COR-L47 (cell line): ENCODE measurements around the gene DIP2C.

Experiments
- DNase-seq: peaks from one replicate; lab custom pipeline; 2025; lab: John Stamatoyannopoulos, UW

Gene DIP2C

DNA sequence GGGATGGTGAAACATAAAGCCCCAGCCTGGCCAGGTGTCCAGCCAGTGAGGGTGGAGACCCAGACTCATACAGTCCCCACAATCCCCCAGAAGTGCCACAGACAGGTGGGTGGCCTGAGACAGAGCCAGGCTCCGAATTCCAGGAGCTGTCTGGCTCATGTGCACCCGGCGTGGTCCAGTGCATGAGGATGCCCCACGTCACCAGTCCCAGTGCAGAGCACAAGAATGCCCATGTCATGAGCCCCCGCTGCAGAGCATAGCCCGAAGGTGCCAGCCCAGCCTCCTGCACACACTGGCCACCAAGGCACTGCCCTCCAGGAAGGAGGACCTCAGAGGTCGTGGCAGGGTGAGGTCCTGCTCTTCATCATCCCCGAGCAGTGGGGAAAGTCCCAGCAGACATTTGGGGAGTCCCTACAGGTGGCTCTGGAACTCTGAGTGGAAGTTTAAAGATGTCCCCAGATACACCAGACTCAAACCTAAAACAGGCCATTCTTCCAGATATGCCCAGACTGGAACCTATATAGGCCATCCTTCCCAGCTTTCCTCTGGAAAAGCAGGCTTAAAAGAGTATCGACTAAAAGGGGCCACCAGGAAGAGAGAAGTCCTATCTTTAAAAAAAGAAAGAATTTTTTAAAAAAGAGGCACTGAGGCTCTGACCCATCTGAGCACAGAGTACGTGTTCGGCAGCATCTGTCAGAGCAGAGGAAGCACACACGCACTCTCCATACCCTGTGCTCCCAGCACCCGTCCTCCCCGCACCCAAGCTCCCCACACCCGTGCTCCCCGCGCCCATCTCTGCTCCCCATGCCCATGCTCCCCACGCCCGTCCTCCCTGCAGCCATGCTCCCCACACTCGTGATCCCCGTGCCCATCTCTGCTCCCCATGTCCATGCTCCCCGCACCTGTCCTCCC is 11.5 kb downstream of the DIP2C start:
- DNase-seq, result no peak

- no peak for DNase-seq
Observed at GRCh38 chr10:677038-677437, 12.4 kb downstream of the DIP2C start.

GRCh38 chr10:676178-676577 is 13.3 kb downstream of the DIP2C start:
- no peak for DNase-seq

DNA sequence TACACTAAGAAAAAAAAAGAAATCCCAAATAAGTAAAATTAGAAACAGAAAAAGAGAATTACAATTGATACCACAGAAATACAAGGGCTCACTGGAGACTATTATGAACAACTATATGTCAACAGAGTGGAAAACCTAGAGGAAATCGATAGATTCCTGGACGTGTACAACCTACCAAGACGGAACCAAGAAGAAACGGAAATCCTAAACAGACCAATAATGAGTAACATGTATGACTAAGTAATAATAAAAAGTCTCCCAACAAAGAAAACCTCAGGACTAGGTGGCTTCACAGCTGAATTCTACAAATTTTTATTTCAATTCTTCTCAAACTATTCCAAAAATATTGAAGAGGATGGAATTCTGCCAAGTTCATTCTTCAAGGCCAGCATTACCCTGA is 13.9 kb downstream of the DIP2C start:
- DNase-seq, result no peak

DNA sequence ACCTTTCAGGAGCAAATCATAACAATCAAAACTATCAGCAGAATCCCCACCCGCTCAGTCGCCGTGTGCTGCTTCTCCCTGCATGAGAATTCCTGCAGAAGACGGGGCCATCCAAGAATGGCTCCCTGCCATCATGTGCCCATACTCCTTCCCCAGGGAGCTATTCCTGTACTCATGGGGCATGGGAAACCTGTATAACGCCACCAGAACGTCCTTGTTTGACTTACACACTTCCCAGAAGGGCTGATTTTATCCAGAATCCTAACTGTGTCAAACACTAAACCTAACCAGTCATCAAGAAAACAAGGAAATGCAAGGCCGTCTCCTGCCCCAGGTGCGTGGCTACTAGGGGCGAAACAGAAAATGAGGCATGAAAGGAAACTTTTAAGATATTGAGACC is 16.0 kb downstream of the DIP2C start:
- no peak for DNase-seq

DNA sequence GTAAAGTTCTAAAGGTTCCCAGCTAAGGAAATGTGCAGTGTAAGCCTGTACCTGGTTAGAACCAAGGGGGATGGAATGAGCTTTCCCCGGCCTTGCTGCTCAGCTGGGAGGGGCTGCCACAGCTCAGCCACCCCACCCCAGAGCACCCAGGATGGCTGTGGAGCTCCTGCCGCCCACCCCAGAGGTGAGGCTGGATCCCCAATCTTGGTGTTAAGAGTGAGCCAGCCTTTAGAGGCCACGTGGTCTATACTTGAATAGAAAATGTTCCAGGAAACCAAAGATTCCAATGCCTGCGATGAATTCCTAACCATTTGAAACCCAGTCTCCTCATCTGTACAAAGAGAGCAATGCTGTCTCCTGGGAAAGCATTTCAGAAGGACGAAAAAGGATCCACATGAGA is 16.5 kb downstream of the DIP2C start:
- DNase-seq, result no peak

DNA sequence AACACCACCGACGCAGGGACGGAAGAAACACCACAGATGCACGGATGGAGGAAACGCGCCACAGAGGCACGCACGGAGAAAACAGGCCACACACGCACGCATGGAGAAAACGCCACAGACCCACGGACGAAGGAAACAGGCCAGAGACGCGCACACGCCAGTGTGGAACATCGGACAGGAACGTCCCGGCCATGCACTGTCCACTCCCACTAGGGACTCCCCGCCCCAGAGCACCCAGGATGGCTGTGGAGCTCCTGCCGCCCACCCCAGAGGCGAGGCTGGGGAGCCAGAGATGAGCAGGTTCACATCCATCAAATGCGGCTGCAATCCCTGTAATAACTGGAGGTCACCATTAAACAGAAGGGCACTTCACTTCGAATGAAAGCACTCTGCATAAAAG is 17.3 kb downstream of the DIP2C start:
- DNase-seq, result no peak

DNA sequence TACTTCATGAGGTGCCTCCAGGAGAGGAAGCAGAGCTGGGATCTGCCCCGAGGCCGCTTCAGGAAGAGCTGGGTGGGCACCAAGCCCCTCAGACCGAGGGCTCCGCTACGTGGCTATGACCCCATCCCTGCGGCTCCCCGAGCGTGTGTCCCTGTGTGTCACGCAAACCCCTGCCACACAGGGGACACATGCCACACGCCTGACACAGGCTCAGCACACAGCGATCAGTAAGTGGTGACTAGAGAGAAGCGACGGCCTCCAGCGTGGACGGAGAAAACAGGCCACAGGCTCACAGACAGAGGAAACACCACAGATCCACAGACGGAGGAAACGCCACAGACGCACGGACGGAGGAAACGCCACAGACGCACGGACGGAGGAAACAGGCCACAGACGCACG is 18.5 kb downstream of the DIP2C start:
- DNase-seq, result no peak

GRCh38 chr10:670038-670437 is 19.4 kb downstream of the DIP2C start:
- no peak for DNase-seq

DNA sequence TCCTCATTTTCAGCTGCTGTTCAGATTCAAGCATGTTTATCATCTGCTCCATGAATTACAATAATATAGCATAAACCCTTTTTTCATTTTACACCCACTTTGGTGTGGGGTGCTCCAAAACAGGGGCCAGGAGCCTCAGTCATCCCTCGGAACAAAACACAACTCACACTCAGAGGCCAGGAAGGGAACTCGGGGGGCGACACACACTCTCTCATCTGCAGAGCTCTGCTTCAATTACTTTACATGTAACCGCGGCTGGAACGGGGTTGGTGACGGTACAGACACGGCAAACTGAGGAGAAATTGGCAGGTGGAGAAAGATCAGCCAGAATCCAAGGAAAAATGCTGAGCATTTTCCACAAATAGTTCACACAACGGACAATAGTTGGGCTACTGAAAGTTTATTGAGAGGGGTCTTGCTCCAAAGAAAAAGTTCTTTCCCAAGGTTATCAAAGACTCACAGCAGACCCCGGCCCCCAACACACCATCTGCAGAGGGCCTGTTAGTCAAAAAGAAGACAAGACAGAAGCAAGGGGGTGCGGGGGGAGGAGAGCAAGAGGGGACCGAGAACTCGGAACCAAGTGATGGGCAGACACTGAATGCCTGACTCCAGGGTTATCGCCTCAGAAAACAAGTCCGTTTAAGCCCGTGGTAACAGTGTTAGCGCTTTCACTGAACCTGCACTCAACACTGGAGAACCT is 20.5 kb downstream of the DIP2C start:
- DNase-seq, result no peak

GRCh38 chr10:667602-668143 is 21.8 kb downstream of the DIP2C start:
- no peak for DNase-seq

DNA sequence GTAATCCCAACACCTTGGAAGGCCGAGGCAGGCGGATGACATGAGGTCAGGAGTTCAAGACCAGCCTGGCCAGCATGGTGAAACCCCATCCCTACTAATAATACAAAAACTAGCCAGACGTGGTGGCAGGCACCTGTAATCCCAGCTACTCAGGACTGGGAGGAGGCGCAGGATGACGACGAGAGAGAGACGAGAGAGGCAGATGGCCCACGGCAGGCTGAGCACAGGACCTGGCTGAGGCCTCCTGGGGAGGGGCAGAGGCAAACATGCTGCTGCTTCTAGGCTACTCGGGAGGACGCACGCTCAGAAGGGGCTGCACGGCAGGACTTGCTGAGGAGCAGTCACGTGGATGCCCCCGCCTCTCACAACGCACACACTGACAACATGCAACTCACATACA is 22.4 kb downstream of the DIP2C start:
- no peak for DNase-seq

- no peak for DNase-seq
Observed at GRCh38 chr10:666237-667012, 23.0 kb downstream of the DIP2C start.

DNA sequence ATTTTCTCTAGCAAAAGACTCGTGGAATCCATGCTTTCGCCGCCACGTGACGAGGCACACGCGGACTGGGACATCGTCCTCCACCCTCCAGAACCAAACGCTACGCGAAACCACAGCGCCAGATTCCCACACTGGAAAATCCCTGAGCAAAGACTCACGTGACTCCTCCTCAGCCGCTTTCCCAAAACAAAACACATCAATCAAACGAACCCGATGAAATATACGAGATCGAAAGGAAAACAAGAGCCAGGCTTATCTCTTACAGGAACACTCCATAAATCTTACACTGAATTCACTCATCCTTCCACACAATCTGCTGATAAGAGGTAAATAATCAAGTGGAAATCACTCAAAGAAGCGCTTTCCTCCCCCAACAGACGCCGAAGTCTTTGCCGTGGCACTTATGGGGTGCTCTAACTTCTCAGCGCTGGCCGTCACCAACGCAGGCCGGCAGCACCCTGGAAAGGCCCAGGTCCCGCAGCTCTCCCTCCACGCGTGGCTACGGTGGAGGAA is 23.8 kb downstream of the DIP2C start:
- DNase-seq, result no peak

DNA sequence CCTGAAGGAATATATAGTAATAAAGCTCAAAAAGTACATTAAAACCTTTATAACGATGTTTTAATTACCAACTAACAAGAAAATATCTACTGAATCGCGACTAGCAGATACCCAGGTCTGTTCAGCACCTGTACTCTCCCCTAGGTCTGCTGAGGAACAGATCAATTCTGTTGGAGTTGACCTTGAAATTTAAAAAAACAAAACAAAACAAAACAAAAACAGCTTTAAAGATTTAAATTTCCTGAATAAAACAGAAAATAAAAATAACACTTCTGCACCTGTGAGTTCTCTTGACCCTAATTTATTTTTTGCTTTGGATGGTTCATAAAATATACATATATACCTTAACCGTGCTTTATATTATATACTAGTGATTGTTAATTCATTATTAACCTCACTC is 24.6 kb downstream of the DIP2C start:
- DNase-seq, result no peak

DNA sequence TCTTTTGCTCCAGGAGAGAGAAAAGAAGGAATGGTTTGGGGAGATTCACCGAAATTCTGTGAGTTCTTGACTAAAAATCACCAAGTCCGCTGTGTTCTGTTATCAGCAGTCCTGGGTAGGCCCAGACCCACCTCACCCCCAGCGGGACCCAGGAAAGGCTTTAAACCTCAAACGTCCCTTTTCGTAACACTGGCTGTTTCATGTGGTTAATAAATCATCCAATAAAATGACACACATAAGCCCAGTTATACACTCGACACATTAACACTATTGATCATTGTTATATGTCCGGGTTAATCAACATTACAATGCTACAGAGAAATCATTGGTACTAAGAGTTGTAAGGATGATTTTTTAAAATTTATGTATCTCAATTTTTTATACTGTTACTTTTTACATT is 25.2 kb downstream of the DIP2C start:
- DNase-seq, result no peak

- peak; percentile 30 for DNase-seq
Observed at GRCh38 chr10:663831-664251, 25.6 kb downstream of the DIP2C start.

DNA sequence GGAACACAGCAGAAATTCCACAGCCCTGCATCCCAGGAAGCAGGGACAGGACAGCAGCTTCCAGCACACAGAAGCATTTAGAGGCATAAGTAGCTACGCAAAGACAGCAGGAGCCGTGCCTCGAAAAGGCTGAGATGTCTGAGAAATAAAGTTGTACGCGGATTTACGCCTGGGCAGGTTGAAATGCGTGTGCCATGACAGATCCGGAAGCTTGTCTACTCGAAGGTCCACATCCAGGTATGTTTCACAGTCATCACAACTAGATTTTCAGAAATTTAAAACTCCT is 26.1 kb downstream of the DIP2C start:
- no peak for DNase-seq

- DNase-seq, result no peak
Observed at GRCh38 chr10:662686-663465, 26.6 kb downstream of the DIP2C start.

DNA sequence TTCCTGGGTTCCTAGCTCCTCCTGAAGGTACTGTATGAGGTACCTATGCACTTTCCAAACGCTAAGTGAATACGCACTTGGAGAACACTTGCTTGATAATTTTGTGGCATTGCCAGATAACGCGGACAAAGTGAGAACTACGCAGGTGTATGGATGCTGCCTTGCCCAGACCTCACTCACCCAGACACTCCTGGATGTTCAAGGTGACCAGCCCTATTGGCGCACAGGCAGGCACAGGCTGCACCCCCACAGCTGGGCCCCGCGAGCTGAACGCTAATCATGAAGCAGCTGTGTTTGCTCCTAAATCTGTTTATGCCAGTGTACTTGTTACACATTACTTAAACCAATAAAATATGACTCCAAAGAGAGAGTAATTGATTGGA is 27.3 kb downstream of the DIP2C start:
- DNase-seq, result peak; percentile 10

- no peak for DNase-seq
Observed at GRCh38 chr10:661597-662222, 27.8 kb downstream of the DIP2C start.
